Measurements from ENCODE around the gene DONSON.

The DONSON gene

DNA sequence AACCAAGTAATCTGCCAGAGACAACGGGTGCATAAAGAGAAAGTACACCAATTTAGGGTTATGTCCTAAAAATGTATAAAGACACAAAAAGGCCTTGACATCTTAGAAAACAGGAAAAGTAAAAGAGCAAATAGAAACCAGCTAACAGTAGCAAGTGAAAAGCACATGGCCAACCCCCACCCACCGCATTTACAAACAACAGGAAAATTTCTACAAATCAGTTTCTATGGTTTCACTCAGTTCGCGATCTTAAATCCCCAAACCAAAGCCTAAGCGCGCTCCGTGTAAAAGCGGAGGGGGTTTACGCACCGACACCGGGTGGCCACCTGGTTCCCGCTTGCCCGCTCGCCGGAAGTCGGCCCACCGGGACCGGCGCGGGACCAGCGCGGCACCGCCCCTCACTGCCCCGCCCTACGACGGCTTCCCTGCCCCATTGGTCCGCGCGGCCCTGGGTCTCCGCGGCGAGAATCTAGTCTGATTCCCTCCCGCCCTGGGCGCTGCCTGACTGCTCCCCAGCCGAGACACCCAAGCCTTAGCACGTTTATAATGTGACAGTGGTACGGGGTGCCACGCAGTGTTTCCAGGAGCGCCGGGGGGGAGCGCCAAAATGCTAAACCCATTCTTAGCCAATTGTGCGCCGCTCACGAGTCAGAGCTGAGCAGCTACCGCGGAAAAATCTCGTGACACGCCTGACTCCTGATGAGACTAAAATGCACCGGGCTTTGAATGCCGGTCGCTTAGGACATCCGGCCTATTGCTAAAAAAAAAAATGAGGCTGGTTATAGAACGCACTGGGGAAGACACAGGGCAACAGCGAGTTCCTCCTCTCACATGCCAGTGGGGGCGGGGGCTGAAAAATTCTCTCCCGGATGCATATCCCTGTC lies 46.5 kb downstream of the DONSON start, which contains the start of gene GART (continued):
- TF ChIP-seq, protein P1, sequence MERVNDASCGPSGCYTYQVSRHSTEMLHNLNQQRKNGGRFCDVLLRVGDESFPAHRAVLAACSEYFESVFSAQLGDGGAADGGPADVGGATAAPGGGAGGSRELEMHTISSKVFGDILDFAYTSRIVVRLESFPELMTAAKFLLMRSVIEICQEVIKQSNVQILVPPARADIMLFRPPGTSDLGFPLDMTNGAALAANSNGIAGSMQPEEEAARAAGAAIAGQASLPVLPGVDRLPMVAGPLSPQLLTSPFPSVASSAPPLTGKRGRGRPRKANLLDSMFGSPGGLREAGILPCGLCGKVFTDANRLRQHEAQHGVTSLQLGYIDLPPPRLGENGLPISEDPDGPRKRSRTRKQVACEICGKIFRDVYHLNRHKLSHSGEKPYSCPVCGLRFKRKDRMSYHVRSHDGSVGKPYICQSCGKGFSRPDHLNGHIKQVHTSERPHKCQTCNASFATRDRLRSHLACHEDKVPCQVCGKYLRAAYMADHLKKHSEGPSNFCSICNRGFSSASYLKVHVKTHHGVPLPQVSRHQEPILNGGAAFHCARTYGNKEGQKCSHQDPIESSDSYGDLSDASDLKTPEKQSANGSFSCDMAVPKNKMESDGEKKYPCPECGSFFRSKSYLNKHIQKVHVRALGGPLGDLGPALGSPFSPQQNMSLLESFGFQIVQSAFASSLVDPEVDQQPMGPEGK (tag by site-specific recombination; IDR thresholded peaks at IDR 0.05), result peak; percentile 91
- TF ChIP-seq ZNF174 (tag by site-specific recombination; IDR thresholded peaks at IDR 0.05), result no peak
- TF ChIP-seq, protein P2, sequence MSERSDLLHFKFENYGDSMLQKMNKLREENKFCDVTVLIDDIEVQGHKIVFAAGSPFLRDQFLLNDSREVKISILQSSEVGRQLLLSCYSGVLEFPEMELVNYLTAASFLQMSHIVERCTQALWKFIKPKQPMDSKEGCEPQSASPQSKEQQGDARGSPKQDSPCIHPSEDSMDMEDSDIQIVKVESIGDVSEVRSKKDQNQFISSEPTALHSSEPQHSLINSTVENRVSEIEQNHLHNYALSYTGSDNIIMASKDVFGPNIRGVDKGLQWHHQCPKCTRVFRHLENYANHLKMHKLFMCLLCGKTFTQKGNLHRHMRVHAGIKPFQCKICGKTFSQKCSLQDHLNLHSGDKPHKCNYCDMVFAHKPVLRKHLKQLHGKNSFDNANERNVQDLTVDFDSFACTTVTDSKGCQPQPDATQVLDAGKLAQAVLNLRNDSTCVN (tag by site-specific recombination; optimal IDR thresholded peaks at IDR 0.05), result peak; percentile 97
- TF ChIP-seq, protein P3, sequence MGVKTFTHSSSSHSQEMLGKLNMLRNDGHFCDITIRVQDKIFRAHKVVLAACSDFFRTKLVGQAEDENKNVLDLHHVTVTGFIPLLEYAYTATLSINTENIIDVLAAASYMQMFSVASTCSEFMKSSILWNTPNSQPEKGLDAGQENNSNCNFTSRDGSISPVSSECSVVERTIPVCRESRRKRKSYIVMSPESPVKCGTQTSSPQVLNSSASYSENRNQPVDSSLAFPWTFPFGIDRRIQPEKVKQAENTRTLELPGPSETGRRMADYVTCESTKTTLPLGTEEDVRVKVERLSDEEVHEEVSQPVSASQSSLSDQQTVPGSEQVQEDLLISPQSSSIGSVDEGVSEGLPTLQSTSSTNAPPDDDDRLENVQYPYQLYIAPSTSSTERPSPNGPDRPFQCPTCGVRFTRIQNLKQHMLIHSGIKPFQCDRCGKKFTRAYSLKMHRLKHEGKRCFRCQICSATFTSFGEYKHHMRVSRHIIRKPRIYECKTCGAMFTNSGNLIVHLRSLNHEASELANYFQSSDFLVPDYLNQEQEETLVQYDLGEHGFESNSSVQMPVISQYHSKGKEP (tag by site-specific recombination; IDR thresholded peaks at IDR 0.05), result peak; percentile 48; the same call in 1 of the 2 replicates
- peak; percentile 60 for TF ChIP-seq SP7 (tag by site-specific recombination; IDR thresholded peaks at IDR 0.05)
- TF ChIP-seq, protein P4, sequence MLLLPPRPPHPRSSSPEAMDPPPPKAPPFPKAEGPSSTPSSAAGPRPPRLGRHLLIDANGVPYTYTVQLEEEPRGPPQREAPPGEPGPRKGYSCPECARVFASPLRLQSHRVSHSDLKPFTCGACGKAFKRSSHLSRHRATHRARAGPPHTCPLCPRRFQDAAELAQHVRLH (tag by site-specific recombination; IDR thresholded peaks at IDR 0.05), result 0 out of 2 replicates have a peak, but pooled peaks have one; percentile 33
- TF ChIP-seq ZNF366 (tag by site-specific recombination; conservative IDR thresholded peaks at IDR 0.05), result peak; percentile 46; the same call in 1 of the 2 replicates
- TF ChIP-seq, protein P5, sequence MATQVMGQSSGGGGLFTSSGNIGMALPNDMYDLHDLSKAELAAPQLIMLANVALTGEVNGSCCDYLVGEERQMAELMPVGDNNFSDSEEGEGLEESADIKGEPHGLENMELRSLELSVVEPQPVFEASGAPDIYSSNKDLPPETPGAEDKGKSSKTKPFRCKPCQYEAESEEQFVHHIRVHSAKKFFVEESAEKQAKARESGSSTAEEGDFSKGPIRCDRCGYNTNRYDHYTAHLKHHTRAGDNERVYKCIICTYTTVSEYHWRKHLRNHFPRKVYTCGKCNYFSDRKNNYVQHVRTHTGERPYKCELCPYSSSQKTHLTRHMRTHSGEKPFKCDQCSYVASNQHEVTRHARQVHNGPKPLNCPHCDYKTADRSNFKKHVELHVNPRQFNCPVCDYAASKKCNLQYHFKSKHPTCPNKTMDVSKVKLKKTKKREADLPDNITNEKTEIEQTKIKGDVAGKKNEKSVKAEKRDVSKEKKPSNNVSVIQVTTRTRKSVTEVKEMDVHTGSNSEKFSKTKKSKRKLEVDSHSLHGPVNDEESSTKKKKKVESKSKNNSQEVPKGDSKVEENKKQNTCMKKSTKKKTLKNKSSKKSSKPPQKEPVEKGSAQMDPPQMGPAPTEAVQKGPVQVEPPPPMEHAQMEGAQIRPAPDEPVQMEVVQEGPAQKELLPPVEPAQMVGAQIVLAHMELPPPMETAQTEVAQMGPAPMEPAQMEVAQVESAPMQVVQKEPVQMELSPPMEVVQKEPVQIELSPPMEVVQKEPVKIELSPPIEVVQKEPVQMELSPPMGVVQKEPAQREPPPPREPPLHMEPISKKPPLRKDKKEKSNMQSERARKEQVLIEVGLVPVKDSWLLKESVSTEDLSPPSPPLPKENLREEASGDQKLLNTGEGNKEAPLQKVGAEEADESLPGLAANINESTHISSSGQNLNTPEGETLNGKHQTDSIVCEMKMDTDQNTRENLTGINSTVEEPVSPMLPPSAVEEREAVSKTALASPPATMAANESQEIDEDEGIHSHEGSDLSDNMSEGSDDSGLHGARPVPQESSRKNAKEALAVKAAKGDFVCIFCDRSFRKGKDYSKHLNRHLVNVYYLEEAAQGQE (tag by site-specific recombination; IDR thresholded peaks at IDR 0.05), result 0 out of 2 replicates have a peak, but pooled peaks have one; percentile 12
- 0 out of 2 replicates have a peak, but pooled peaks have one; percentile 30 for TF ChIP-seq ZNF624 (tag by site-specific recombination; IDR thresholded peaks at IDR 0.05)
- peak; percentile 100 for TF ChIP-seq ZEB2 (tag by site-specific recombination; IDR thresholded peaks at IDR 0.05)
- TF ChIP-seq TRIM28 (IDR thresholded peaks at IDR 0.05; ENCODE audit: borderline replicate concordance, low read length), result no peak
- no peak for TF ChIP-seq ZNF529 (tag by site-specific recombination; IDR thresholded peaks at IDR 0.05; ENCODE audit: insufficient replicate concordance)
- no peak; the same call in 1 of the 2 replicates for TF ChIP-seq ZNF791 (tag by site-specific recombination; IDR thresholded peaks at IDR 0.05)
- TF ChIP-seq ZBTB20 (tag by site-specific recombination; IDR thresholded peaks at IDR 0.05), result peak; percentile 99
- TF ChIP-seq IKZF3 (tag by site-specific recombination; IDR thresholded peaks at IDR 0.05), result no peak
- peak; percentile 90 for TF ChIP-seq KLF1 (tag by site-specific recombination; IDR thresholded peaks at IDR 0.05)
- TF ChIP-seq ZNF629 (tag by site-specific recombination; IDR thresholded peaks at IDR 0.05), result no peak
- no peak for TF ChIP-seq ZNF785 (tag by site-specific recombination; IDR thresholded peaks at IDR 0.05)
- TF ChIP-seq ZSCAN23 (tag by site-specific recombination; IDR thresholded peaks at IDR 0.05), result 0 out of 2 replicates have a peak, but pooled peaks have one; percentile 32
- TF ChIP-seq ZNF549 (tag by site-specific recombination; IDR thresholded peaks at IDR 0.05), result no peak
- 0 out of 2 replicates have a peak, but pooled peaks have one; percentile 12 for TF ChIP-seq ZNF623 (tag by site-specific recombination; IDR thresholded peaks at IDR 0.05)
- TF ChIP-seq, protein P6, sequence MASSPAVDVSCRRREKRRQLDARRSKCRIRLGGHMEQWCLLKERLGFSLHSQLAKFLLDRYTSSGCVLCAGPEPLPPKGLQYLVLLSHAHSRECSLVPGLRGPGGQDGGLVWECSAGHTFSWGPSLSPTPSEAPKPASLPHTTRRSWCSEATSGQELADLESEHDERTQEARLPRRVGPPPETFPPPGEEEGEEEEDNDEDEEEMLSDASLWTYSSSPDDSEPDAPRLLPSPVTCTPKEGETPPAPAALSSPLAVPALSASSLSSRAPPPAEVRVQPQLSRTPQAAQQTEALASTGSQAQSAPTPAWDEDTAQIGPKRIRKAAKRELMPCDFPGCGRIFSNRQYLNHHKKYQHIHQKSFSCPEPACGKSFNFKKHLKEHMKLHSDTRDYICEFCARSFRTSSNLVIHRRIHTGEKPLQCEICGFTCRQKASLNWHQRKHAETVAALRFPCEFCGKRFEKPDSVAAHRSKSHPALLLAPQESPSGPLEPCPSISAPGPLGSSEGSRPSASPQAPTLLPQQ (tag by site-specific recombination; IDR thresholded peaks at IDR 0.05), result peak; percentile 68
- TF ChIP-seq, protein P7, sequence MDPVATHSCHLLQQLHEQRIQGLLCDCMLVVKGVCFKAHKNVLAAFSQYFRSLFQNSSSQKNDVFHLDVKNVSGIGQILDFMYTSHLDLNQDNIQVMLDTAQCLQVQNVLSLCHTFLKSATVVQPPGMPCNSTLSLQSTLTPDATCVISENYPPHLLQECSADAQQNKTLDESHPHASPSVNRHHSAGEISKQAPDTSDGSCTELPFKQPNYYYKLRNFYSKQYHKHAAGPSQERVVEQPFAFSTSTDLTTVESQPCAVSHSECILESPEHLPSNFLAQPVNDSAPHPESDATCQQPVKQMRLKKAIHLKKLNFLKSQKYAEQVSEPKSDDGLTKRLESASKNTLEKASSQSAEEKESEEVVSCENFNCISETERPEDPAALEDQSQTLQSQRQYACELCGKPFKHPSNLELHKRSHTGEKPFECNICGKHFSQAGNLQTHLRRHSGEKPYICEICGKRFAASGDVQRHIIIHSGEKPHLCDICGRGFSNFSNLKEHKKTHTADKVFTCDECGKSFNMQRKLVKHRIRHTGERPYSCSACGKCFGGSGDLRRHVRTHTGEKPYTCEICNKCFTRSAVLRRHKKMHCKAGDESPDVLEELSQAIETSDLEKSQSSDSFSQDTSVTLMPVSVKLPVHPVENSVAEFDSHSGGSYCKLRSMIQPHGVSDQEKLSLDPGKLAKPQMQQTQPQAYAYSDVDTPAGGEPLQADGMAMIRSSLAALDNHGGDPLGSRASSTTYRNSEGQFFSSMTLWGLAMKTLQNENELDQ (tag by site-specific recombination; IDR thresholded peaks at IDR 0.05; ENCODE audit: low read depth), result no peak

Measured in HEK293 (cell line).